Thyroid gland (tissue), 4 donors: Measurements from ENCODE around the gene RFTN2.

Experiments
- CTCF ChIP-seq, 6 experiments: fragments of 200-600 bp in 3 of 6; fragments of 450-650 bp in 3 of 6; sonication (generic) in 3 of 6; IDR thresholded peaks; one replicate each; pipeline ENCODE4 v1.5.1; 2016 to 2019; ENCODE audit warnings: antibody characterized with exemption in 6 of 6, mild to moderate bottlenecking in 2 of 6, inconsistent platforms in 1 of 6, moderate library complexity in 1 of 6
- POLR2A ChIP-seq, 2 donors: fragments of 450-650 bp; IDR thresholded peaks; one replicate each; pipeline ENCODE4 v1.6.1; 2017; ENCODE audit warnings: antibody characterized with exemption in 2 of 2, mild to moderate bottlenecking in 2 of 2, moderate library complexity in 1 of 2

- TF ChIP-seq POLR2A (IDR thresholded peaks at IDR 0.05) (no peak), CTCF (IDR thresholded peaks at IDR 0.05) (no peak)
These were observed 29.2 kb upstream of the RFTN2 start for GRCh38 chr2:197704434-197705120.
